SU-DHL-6 (cell line): Measurements from ENCODE around the gene METRN.

Experiments
- CTCF ChIP-seq: fragments of 200-600 bp; sonication (generic); IDR thresholded peaks from one replicate; pipeline ENCODE4 v1.5.1; 2017; ENCODE audit warnings: antibody characterized with exemption, mild to moderate bottlenecking, low read length, moderate library complexity; ENCODE audit not compliant: insufficient read depth, poor library complexity, severe bottlenecking
- EZH2phosphoT487 ChIP-seq: fragments of 200-600 bp; sonication (generic), shearing (Covaris generic); conservative IDR thresholded peaks from 2 replicates; pipeline ENCODE4 v1.6.1; 2018; ENCODE audit warnings: mild to moderate bottlenecking, antibody characterized with exemption, low read length, moderate library complexity, mixed read lengths

GRCh38 chr16:765488-765865, 50.6 kb downstream of the METRN start:
- no peak for TF ChIP-seq CTCF
- TF ChIP-seq EZH2phosphoT487: no peak
